Glomerular endothelial cell (primary cell): ENCODE data around the gene BORCS5. TPM values are rescaled to one million over a fixed set of nuclear protein-coding genes. Genes with fewer than 3 reads are reported as not detected.
"Not testable (repeated sequence)": the region's sequence is repeated elsewhere in the genome, so short reads cannot be mapped to it uniquely, and the experiment has no call there.

Experiments used
- DNase-seq: peaks from one replicate; pipeline ENCODE4 v3.0.0-alpha.2; 2011; ENCODE audit warnings: low read depth, low spot score; ENCODE audit errors: extremely low read depth
- total RNA-seq: library from RNA; depleted of rRNA; stranded (reverse); fragments of >200 nt; gene quantifications from 2 replicates; pipeline ENCODE4 v1.2.3, GENCODE V29; 2015

The BORCS5 gene
- total RNA-seq, 1 donor from 2014 or later = 5.7 TPM

DNA sequence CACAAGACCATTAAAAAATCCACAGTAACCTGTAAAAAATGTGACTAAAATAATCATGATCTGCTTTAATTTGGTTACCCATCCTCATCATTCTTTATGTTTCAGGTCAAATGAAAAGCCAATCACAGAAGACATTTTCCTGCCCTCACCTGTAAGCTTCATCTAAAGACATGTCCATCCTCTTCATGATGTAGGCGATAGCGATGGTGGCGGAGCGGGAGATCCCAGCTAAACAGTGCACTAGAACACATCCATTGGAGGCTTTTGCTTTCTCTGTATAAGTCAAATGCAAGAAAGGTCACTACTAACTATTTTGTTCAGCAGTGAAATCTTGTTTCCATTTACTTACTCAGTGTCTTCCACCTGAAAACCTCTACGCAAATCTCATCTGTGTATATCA, 123.2 kb downstream of the BORCS5 start:
- no peak for DNase-seq

GRCh38 chr12:12481631-12482030, 124.8 kb downstream of the BORCS5 start:
- no peak for DNase-seq

- DNase-seq = no peak
Measured at GRCh38 chr12:12482150-12482761, 125.4 kb downstream of the BORCS5 start.

DNA sequence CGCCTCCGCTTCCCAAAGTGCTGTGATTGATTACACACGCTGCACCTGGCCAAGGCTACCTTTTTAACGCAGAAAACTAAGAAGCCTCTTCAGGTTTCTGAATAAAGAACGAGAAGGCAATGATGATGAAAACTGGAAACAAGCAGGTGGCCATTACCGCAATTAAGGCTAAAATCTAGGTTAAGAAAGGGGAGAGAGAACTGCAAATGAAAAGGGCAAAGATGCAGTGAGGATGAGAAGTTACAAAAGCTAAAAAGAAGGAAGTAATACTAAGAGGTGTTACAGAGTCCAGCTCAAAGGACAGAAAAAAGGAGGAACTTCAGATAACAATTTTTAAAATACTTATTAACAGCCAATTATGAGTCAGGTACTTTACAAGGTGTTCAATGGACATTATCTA, 126.1 kb downstream of the BORCS5 start:
- DNase-seq = no peak

GRCh38 chr12:12483438-12483837, 126.6 kb downstream of the BORCS5 start:
- no peak for DNase-seq

DNA sequence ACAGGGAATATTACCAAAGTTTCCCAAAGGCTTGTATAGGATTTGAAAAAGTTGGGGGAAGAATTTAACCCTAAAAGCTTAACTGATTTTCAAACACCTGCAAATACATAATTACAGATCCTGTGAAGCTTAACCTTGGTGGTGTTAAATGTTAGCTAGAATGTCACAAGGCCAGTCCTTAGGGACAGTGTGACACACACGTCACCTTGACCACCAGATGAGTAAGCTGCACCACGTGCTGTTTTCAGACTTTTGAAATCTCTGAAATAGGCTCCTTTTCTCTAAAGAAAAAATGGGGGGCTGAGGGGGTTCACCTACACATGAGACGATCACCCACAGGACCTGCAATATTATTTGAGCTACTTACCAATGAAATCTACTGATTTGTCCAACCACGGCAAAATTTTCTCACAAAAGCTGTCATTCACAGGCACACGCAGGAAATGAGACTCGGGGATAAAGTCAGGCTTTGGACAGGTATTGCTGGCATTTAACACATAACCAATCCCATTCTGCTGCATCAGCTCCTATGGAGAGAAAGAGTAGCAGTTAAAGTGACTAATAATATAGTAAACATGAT, 129.9 kb downstream of the BORCS5 start:
- no peak for DNase-seq

DNA sequence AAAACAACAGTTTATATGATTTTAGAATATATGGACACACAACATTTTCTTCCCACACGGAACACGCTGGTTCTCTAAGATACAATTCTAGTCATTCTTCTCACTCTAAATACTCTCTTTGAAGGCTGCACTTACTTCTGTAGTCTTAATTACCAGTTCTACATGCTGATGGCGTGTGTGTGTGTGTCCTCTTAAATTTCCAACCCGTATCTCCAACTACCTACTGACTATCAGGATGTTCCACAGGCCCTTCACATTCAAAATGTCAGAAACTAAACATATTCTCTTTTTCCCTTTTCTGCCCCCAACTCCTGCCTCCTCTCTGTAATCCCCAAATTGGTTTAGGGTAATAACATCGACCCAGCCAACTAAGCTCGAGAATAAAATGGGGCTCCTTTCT, 130.6 kb downstream of the BORCS5 start:
- DNase-seq = no peak

GRCh38 chr12:12488296-12488695, 131.4 kb downstream of the BORCS5 start:
- DNase-seq = no peak

DNA sequence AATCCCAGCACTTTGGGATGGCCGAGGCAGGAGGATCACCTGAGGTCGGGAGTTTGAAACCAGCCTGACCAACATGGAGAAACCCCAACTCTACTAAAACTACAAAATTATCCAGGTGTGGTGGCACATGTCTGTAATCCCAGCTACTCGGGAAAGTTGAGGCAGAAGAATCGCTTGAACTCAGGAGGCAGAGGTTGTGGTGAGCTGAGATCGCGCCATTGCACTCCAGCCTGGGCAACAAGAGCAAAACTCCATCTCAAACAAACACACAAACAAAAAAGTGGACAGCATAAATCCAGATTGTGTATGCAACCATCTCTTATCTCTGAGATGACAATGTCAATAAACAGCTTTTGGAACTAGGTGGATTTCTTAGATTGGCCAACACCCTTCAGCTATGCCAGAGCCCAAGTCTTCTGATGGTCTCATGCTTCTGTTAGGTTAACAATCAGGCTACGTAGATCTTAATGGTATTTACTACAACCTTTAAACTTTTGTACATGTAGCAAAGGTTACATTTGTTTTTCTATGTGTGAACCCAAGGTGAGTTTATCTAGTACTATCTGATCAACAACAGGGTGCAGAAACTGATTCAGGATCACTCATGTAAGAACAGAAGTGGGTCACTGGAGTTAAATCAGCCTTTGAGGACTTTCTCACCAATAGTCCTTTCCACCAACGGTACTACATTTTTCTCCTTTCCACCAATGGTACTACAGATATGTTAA, 132.1 kb downstream of the BORCS5 start:
- DNase-seq = no peak

DNA sequence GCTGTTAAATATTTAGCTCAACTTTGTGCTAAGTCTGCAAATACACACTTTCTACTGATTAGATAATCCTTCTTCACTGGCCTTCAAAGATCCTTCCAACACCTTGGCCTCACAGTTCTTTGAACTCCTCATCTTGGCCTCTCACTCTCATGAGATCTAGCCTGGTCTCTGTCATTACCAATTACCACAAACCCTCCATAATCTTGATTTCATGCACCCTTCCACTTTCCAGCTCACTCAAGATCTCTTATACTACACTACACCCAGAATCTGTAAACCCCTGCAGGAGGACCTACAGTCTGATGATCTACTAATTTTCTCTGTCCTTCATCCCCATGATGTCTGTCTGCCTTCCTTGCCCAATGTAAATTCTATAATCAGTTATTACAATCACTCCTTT, 134.7 kb downstream of the BORCS5 start:
- no peak for DNase-seq

GRCh38 chr12:12492547-12492946, 135.7 kb downstream of the BORCS5 start:
- no peak for DNase-seq

DNA sequence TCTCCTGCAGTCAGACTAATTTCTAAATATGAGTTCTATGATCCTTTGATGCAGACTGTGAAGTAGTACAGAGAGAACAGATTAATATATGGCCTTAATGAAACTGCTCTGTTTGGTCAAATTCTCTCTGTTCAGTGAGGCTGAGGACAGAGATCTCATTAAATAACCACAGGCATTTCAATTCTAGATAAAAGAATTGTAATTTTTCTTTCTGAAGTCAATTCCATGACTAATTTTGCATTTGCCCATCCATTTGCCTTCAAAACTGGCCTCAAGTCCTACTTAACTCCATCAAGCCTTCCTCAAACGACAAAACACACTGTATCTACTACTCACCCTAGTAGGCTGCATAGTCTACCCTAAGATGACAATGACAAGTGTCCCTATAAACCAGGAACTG, 138.7 kb downstream of the BORCS5 start:
- no peak for DNase-seq

DNA sequence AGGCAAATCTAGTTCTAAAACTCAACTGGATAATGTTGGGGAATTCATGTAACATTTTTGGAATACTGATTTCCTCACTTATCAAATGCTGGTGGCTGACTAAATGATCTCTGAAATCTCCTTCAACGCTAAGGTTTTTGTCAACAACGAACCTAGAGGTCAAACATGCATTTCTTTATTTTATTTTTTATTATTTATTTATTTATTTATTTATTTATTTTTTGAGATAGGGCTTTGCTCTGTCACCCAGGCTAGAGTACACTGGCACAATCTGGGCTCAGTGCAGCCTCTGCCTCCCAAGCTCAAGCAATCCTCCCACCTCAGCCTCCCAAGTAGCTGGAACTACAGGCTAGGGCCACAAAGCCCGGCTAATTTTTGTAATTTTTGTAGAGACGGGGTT, 141.3 kb downstream of the BORCS5 start:
- no peak for DNase-seq

DNA sequence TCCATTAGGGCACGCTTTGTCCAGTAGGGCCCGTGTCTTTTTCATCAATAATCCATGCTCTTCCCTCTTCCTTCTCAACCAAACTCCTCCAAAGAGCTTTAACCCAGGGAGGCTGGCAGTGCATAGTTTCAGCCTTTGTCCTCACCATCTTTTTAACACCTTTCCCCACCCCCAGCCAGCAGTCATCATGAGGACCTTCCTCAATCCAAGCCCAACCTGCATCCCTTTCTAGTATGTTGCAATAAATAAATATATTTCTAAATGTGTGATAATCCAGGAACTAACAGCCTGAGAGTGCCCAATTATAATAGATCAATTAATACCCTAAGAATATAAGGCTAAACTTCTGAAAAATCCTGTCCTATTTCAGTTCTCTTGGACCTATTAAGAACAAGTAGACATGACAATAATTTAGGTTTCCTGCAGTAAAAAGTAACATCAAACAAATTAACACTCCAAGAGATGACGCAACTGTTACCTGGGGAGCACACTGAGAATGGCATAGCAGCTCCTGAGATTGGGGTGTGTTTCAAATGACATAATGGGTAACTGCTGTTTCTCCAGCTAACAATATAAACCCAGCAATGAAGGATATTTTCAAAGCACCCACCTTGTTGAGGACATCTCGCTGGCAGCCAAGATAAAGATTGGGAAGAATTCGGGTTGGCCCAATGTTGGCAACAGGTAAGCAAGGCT, 143.2 kb downstream of the BORCS5 start:
- DNase-seq = no peak

DNA sequence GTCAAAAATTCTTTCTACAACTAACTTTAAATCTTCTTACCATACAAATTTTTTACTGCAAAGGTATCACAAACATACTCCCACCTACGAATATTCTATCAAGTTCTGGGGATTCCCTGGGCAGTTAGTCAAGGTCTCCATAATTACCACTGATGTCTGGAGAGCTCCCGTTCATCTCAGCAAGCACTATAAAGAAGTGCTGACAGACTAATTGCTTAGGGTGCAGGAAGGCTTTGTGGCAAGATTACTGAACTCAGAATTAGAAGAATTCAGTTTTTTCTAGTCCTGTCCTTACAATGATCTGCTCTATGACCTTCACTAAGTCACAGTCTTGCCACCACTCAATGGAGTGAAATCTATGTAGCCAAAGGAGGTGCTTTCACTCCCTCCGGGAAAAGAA, 144.2 kb downstream of the BORCS5 start:
- no peak for DNase-seq

DNA sequence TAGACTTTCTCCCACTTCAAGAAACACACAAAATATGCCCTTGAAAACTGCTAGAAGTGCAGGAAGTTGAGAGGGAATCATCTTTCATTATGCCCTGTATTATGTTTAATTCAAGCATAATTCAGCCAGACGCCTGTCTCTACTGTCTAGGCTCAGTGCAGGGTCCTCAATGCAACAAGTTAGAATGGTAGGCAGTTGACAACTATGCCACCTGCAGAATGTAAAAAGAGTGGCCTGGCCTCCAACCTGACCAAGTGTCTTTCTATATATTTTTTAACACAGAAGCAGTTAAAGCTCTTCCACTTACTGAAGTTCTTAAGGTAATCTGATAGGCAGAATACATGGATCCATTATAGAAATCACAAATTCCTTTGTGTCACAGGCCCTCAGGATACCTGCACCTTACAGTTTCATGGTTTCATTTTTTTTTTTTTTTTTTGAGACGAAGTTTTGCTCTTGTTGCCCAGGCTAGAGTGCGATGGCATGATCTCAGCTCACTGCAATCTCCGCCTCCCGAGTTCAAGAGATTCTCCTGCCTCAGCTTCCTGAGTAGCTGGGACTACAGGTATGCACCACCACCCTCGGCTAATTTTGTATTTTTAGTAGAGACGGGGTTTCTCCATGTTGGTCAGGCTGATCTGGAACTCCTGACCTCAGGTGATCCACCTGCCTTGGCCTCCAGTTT, 145.4 kb downstream of the BORCS5 start:
- not testable (repeated sequence) for DNase-seq

- no peak for DNase-seq
Measured at GRCh38 chr12:12502815-12503151, 145.9 kb downstream of the BORCS5 start.

GRCh38 chr12:12503384-12504078, 146.7 kb downstream of the BORCS5 start:
- no peak for DNase-seq

DNA sequence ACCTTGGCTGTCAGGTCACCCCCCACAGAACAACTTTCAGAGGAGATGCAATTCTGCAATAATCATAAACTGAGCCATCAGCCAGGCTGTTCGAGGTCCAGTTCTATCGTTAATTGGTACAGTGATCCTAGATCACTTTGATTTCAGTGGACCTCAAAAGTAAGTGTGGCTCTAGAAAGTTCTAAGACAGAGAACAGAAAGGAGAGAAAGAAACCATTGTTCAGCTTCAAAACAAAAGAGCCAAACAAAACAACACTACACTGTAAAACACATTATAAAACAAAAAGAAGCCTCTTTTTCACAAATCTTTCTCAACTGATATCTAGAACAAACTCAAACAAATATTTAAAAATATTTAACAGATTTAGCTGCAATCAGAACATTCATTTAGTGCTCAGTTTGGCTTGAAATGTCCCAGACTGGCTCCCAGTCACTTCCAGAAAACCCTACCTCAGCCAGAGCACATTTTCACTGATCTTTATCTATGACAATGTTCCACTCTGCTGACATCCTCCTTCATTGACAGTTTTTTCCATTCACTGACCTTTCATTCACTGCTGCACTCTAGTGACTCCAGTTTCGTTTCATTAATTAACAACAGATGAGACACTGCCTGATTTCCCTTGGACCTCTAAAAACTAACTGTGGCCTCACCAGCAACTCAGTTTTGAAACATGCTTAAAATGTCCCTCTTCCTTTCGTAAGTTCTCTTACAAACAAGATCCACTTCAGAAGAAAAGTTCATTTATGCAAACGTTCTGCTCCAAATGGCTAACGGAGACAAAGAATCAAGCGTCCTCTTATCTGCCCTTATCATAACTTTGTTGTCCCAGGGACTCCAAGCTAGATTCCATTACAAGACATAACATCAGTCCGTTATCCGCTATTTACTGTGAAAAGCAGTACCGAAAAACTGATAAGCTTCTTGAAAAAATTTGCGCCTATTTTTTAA, 148.9 kb downstream of the BORCS5 start:
- no peak for DNase-seq

DNA sequence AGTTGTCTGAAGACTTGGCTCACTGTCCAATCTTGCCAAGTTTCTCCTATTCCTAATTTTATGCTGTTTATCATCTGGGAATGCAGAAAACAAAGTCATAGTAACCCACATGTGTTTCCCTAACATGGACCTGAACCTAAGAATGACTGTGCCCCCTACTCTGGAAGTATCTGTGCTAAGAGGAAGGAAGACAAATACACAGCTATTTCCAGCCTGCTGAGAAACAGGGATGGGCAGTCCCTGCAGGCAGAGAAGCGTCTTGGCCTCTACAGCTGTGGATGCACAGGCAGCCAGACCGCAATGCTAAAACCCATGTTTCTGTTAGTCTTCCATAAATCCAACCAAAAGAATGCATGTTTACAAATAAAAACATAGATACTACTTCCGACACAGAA, 149.6 kb downstream of the BORCS5 start:
- DNase-seq = no peak
